Ectodermal cell (in vitro differentiated cells): ENCODE data around the gene IFITM10. TPM values are rescaled to one million over a fixed set of nuclear protein-coding genes. Genes with fewer than 3 reads are reported as not detected.

Experiments used
- H3K27ac ChIP-seq: 2 replicates; pipeline ENCODE4 v1.7.0; 2013; ENCODE audit warnings: mild to moderate bottlenecking, low read depth, low read length; ENCODE audit not compliant: insufficient read depth, poor library complexity, severe bottlenecking
- H3K27me3 ChIP-seq: 2 replicates; pipeline ENCODE4 v1.7.0; 2013; ENCODE audit warnings: mild to moderate bottlenecking, low read length; ENCODE audit not compliant: insufficient read depth, control insufficient read depth, poor library complexity, severe bottlenecking
- H3K36me3 ChIP-seq: one replicate; pipeline ENCODE4 v1.7.0; 2013; ENCODE audit warnings: low read length; ENCODE audit not compliant: control insufficient read depth, insufficient read depth
- H3K4me1 ChIP-seq: one replicate; pipeline ENCODE4 v1.7.0; 2013; ENCODE audit warnings: low read length; ENCODE audit not compliant: control insufficient read depth, insufficient read depth
- H3K4me3 ChIP-seq: 2 replicates; pipeline ENCODE4 v1.7.0; 2013; ENCODE audit warnings: low read depth, low read length, control low read depth; ENCODE audit not compliant: insufficient read depth
- H3K9me3 ChIP-seq: 2 replicates; pipeline ENCODE4 v1.7.0; 2013; ENCODE audit warnings: mild to moderate bottlenecking, low read length, moderate library complexity; ENCODE audit not compliant: control insufficient read depth
- WGBS, 2 experiments: methylation state at CpG; one replicate each; pipeline ENCODE4 v1.1.7; 2013; ENCODE audit warnings: missing lambda C conversion rate in 2 of 2; 5-methylcytosine and 5-hydroxymethylcytosine counted together
- polyA plus RNA-seq, 4 experiments: library from polyadenylated mRNA; stranded (reverse); fragments of 50-300 nt; gene quantifications; one replicate each; pipeline ENCODE4 v1.2.3, GENCODE V29; 2013

Gene IFITM10
- 0.50 TPM for polyA plus RNA-seq (2013, experiment 1 of 4)
- polyA plus RNA-seq (2013, experiment 2 of 4): 0.50 TPM
- 0.16 TPM for polyA plus RNA-seq (2013, experiment 3 of 4)
- polyA plus RNA-seq (2013, experiment 4 of 4): 0.41 TPM

GRCh38 chr11:1750481-1750839 is at the start of gene IFITM10:
Gene IFITM10, minus strand, starts transcription at chr11:1750595. Its CDS starts 153 bp downstream, at chr11:1750442.
- no peak within 1 kb of the TSS for H3K27ac ChIP-seq
- H3K9me3 ChIP-seq: no peaks in the 10 kb centered on the region
- peaks cover 3% of the 10 kb centered on the region for H3K36me3 ChIP-seq
- peaks cover 44% of the 10 kb centered on the region for H3K27me3 ChIP-seq
- H3K4me1 ChIP-seq: peaks cover 14% of the 10 kb centered on the region
- WGBS, 2 experiments: 61 to 67% methylated on average over 6 of the region's 6 CpGs
- no peak within 1 kb of the TSS for H3K4me3 ChIP-seq

GRCh38 chr11:1797391-1798125 is 47.2 kb upstream of the IFITM10 start:
- Histone ChIP-seq H3K4me1 (no peaks in the 10 kb centered on the region), H3K27ac (no peak overlapping the region), H3K36me3 (no peaks in the 10 kb centered on the region), H3K4me3 (no peak overlapping the region), H3K9me3 (no peaks in the 10 kb centered on the region), H3K27me3 (no peaks in the 10 kb centered on the region)
- WGBS, 2 experiments: 94 to 96% methylated on average over 14 of the region's 14 CpGs

- Histone ChIP-seq H3K36me3 (no peaks in the 10 kb centered on the region), H3K4me1 (no peaks in the 10 kb centered on the region)
- WGBS, 2 experiments: 81 to 85% methylated on average over 12 of the region's 12 CpGs
These were observed 46.1 kb upstream of the IFITM10 start for GRCh38 chr11:1796413-1797011.

GRCh38 chr11:1793081-1793480 is 42.7 kb upstream of the IFITM10 start:
- Histone ChIP-seq H3K4me1 (no peaks in the 10 kb centered on the region), H3K27ac (no peak overlapping the region), H3K36me3 (no peaks in the 10 kb centered on the region), H3K4me3 (no peak overlapping the region), H3K27me3 (no peaks in the 10 kb centered on the region), H3K9me3 (no peaks in the 10 kb centered on the region)
- WGBS, 2 experiments: 91 to 100% methylated on average over 3 of the region's 3 CpGs

More at GRCh38 chr11:1796413-1797011, 46.1 kb upstream of the IFITM10 start:
- Histone ChIP-seq H3K27ac (no peak overlapping the region), H3K27me3 (no peaks in the 10 kb centered on the region), H3K9me3 (no peaks in the 10 kb centered on the region), H3K4me3 (no peak overlapping the region)

GRCh38 chr11:1792461-1792860 is 42.1 kb upstream of the IFITM10 start:
- no peaks in the 10 kb centered on the region for H3K4me1 ChIP-seq
- no peak overlapping the region for H3K27ac ChIP-seq
- H3K36me3 ChIP-seq: no peaks in the 10 kb centered on the region
- H3K27me3 ChIP-seq: no peaks in the 10 kb centered on the region
- no peaks in the 10 kb centered on the region for H3K9me3 ChIP-seq
- no peak overlapping the region for H3K4me3 ChIP-seq
- WGBS, 2 experiments: 92 to 94% methylated on average over 12 of the region's 12 CpGs

GRCh38 chr11:1791912-1792311 is 41.5 kb upstream of the IFITM10 start:
- no peaks in the 10 kb centered on the region for H3K4me1 ChIP-seq
- H3K9me3 ChIP-seq: no peaks in the 10 kb centered on the region
- no peaks in the 10 kb centered on the region for H3K27me3 ChIP-seq
- WGBS, 2 experiments: 93 to 94% methylated on average over 6 of the region's 6 CpGs
- no peak overlapping the region for H3K27ac ChIP-seq
- no peaks in the 10 kb centered on the region for H3K36me3 ChIP-seq
- H3K4me3 ChIP-seq: no peak overlapping the region

- WGBS, 2 experiments: 91 to 94% methylated on average over 4 of the region's 4 CpGs
These were observed 36.1 kb upstream of the IFITM10 start for GRCh38 chr11:1786466-1786865.

GRCh38 chr11:1785749-1786413 is 35.5 kb upstream of the IFITM10 start:
- H3K4me3 ChIP-seq: no peak overlapping the region
- 74 to 76% methylated on average over 21 of the region's 21 CpGs for WGBS, 2 experiments
- H3K4me1 ChIP-seq: no peaks in the 10 kb centered on the region

More at GRCh38 chr11:1786466-1786865, 36.1 kb upstream of the IFITM10 start:
- no peak overlapping the region for H3K27ac ChIP-seq
- H3K27me3 ChIP-seq: no peaks in the 10 kb centered on the region
- H3K4me1 ChIP-seq: no peaks in the 10 kb centered on the region
- no peak overlapping the region for H3K4me3 ChIP-seq
- H3K36me3 ChIP-seq: no peaks in the 10 kb centered on the region
- H3K9me3 ChIP-seq: no peaks in the 10 kb centered on the region

GRCh38 chr11:1784761-1785650 is 34.6 kb upstream of the IFITM10 start:
- no peaks in the 10 kb centered on the region for H3K27me3 ChIP-seq
- 89 to 91% methylated on average over 23 of the region's 23 CpGs for WGBS, 2 experiments
- H3K4me1 ChIP-seq: no peaks in the 10 kb centered on the region
- no peak overlapping the region for H3K27ac ChIP-seq
- H3K9me3 ChIP-seq: no peaks in the 10 kb centered on the region
- no peak overlapping the region for H3K4me3 ChIP-seq
- H3K36me3 ChIP-seq: no peaks in the 10 kb centered on the region

More at GRCh38 chr11:1785749-1786413, 35.5 kb upstream of the IFITM10 start:
- Histone ChIP-seq H3K36me3 (no peaks in the 10 kb centered on the region), H3K27ac (no peak overlapping the region), H3K27me3 (no peaks in the 10 kb centered on the region), H3K9me3 (no peaks in the 10 kb centered on the region)
